ENCODE results near the gene MCMBP.

DNA sequence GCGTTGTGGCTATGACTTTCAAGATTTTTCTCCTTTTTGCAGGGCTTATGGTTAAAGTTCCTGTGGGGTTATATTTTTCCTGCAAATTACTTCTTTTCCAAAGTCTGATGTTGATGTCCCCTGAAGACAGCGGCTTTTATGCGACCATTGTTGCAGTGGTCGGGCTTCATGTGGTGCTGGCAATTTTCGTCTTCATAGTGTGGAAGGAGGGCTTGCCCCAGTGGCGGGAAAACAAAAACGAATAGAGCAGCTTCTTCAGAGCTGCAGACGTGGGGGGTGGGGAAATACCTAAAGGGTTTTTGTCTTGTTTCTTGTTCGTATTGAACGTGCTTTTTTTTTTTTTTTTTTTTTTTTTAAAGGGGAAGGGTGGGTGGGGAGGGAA lies 53.8 kb downstream of the MCMBP start:
- TF ChIP-seq, protein P1, sequence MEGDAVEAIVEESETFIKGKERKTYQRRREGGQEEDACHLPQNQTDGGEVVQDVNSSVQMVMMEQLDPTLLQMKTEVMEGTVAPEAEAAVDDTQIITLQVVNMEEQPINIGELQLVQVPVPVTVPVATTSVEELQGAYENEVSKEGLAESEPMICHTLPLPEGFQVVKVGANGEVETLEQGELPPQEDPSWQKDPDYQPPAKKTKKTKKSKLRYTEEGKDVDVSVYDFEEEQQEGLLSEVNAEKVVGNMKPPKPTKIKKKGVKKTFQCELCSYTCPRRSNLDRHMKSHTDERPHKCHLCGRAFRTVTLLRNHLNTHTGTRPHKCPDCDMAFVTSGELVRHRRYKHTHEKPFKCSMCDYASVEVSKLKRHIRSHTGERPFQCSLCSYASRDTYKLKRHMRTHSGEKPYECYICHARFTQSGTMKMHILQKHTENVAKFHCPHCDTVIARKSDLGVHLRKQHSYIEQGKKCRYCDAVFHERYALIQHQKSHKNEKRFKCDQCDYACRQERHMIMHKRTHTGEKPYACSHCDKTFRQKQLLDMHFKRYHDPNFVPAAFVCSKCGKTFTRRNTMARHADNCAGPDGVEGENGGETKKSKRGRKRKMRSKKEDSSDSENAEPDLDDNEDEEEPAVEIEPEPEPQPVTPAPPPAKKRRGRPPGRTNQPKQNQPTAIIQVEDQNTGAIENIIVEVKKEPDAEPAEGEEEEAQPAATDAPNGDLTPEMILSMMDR (IDR thresholded peaks at IDR 0.05; ENCODE audit: low read depth, low read length), result no peak
- TF ChIP-seq EZH2phosphoT487 (IDR thresholded peaks at IDR 0.05; ENCODE audit: low read depth), result no peak

Measured in OCI-LY3 (cell line).